ENCODE results near the gene NEMP1. TPM values are rescaled to one million over a fixed set of nuclear protein-coding genes. Genes with fewer than 3 reads are reported as not detected.

Gene NEMP1
- total and polyA plus RNA-seq, 10 of the 15 experiments (the other 5 are each of a cell fraction or from before 2014, with no cell fraction given): 4.0 to 45.9 (median 19.8) TPM

DNA sequence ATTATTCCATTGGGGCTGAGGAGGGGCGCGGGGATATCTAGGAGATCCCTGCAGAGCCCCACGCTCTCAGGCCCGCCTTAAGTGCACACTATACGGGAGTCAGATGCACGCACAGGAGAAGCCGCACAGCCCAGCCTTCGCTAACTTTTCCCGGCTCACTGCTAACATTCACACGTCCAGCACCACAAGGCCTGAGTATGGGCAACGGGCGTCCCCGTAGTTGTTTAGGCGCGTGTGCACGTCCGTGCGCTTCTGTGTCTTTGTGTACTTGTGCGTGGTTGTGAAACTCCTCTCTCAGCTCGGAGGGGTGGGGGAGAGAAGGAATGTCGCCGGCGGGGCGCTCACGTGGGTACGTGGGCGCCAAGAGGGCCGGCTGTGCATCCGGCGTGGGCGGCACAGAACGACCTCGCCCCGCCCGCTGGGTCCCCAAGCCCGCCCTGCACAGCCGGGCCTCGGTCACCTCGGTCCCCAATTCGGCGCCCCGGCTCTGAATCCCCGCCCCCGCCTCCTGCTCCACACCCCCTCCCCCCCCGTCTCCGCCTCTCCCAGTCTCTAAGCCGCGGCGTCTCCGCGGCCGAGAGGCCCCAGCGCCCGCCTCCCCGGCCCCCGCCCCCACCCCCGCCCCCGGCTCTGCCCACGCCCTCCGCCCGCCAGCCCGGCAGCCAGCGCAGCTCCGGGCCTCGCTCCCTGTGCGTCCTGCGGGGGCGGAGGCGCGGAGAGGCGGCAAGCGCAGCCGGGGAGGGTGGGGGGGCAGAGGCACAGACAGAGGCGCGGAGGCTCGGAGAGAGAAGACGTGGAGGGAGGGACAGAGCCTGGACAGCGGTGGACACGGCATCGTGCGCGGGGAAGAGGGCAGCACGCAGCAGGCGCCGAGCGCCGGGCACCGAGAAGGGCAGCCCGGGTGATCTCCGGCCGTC lies 10.0 kb upstream of the NEMP1 start, which contains the start of gene NAB2 (continued):
- peak; percentile 70 for TF ChIP-seq POU2F2 (IDR thresholded peaks at IDR 0.05; ENCODE audit: borderline replicate concordance, low read depth, low read length)
- no peak for TF ChIP-seq BCL11A (IDR thresholded peaks at IDR 0.05; ENCODE audit: low read depth, low read length)
- no peak for TF ChIP-seq RUNX3 (IDR thresholded peaks at IDR 0.05; ENCODE audit: low read length)
- TF ChIP-seq, protein P1, sequence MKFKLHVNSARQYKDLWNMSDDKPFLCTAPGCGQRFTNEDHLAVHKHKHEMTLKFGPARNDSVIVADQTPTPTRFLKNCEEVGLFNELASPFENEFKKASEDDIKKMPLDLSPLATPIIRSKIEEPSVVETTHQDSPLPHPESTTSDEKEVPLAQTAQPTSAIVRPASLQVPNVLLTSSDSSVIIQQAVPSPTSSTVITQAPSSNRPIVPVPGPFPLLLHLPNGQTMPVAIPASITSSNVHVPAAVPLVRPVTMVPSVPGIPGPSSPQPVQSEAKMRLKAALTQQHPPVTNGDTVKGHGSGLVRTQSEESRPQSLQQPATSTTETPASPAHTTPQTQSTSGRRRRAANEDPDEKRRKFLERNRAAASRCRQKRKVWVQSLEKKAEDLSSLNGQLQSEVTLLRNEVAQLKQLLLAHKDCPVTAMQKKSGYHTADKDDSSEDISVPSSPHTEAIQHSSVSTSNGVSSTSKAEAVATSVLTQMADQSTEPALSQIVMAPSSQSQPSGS (IDR thresholded peaks at IDR 0.05; ENCODE audit: low read length): no peak
- TF ChIP-seq, protein P2, sequence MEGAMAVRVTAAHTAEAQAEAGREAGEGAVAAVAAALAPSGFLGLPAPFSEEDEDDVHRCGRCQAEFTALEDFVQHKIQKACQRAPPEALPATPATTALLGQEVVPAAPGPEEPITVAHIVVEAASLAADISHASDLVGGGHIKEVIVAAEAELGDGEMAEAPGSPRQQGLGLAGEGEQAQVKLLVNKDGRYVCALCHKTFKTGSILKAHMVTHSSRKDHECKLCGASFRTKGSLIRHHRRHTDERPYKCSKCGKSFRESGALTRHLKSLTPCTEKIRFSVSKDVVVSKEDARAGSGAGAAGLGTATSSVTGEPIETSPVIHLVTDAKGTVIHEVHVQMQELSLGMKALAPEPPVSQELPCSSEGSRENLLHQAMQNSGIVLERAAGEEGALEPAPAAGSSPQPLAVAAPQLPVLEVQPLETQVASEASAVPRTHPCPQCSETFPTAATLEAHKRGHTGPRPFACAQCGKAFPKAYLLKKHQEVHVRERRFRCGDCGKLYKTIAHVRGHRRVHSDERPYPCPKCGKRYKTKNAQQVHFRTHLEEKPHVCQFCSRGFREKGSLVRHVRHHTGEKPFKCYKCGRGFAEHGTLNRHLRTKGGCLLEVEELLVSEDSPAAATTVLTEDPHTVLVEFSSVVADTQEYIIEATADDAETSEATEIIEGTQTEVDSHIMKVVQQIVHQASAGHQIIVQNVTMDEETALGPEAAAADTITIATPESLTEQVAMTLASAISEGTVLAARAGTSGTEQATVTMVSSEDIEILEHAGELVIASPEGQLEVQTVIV (IDR thresholded peaks at IDR 0.05; ENCODE audit: borderline replicate concordance, partially characterized antibody): no peak
- TF ChIP-seq NRF1 (conservative IDR thresholded peaks at IDR 0.05; ENCODE audit: low read depth, low read length): no peak
- no peak for TF ChIP-seq RELA (IDR thresholded peaks at IDR 0.05; ENCODE audit: borderline replicate concordance, partially characterized antibody)
- TF ChIP-seq SMC3 (IDR thresholded peaks at IDR 0.05; ENCODE audit: borderline replicate concordance, low read length): no peak
- TF ChIP-seq ZNF384 (IDR thresholded peaks at IDR 0.05; ENCODE audit: borderline replicate concordance, low read depth, low read length): no peak
- TF ChIP-seq SUPT20H (IDR thresholded peaks at IDR 0.05; ENCODE audit: borderline replicate concordance, control insufficient read depth, low read depth, low read length): no peak
- no peak for TF ChIP-seq STAT3 (IDR thresholded peaks at IDR 0.05; ENCODE audit: low read depth, low read length)
- TF ChIP-seq HDAC2 (IDR thresholded peaks at IDR 0.05): no peak
- peak; percentile 19; the same call in 1 of the 2 replicates for TF ChIP-seq PAX5 (IDR thresholded peaks at IDR 0.05; ENCODE audit: borderline replicate concordance, low read depth, low read length)
- no peak for TF ChIP-seq CREB1 (IDR thresholded peaks at IDR 0.05; ENCODE audit: low read depth)
- TF ChIP-seq MTA3 (IDR thresholded peaks at IDR 0.05; ENCODE audit: borderline replicate concordance, low read length): no peak
- TF ChIP-seq, protein P3, sequence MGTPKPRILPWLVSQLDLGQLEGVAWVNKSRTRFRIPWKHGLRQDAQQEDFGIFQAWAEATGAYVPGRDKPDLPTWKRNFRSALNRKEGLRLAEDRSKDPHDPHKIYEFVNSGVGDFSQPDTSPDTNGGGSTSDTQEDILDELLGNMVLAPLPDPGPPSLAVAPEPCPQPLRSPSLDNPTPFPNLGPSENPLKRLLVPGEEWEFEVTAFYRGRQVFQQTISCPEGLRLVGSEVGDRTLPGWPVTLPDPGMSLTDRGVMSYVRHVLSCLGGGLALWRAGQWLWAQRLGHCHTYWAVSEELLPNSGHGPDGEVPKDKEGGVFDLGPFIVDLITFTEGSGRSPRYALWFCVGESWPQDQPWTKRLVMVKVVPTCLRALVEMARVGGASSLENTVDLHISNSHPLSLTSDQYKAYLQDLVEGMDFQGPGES (IDR thresholded peaks at IDR 0.05): no peak
- TF ChIP-seq TCF3 (IDR thresholded peaks at IDR 0.05; ENCODE audit: borderline replicate concordance, insufficient read depth, low read depth, low read length): peak; percentile 57; the same call in 1 of the 2 replicates
- TF ChIP-seq CREM (IDR thresholded peaks at IDR 0.05; ENCODE audit: low read depth): peak; percentile 50; the same call in 1 of the 2 replicates
- TF ChIP-seq MTA2 (IDR thresholded peaks at IDR 0.05; ENCODE audit: low read depth): no peak
- peak; percentile 92 for TF ChIP-seq MAX (IDR thresholded peaks at IDR 0.05; ENCODE audit: low read depth, low read length)
- TF ChIP-seq, protein P4, sequence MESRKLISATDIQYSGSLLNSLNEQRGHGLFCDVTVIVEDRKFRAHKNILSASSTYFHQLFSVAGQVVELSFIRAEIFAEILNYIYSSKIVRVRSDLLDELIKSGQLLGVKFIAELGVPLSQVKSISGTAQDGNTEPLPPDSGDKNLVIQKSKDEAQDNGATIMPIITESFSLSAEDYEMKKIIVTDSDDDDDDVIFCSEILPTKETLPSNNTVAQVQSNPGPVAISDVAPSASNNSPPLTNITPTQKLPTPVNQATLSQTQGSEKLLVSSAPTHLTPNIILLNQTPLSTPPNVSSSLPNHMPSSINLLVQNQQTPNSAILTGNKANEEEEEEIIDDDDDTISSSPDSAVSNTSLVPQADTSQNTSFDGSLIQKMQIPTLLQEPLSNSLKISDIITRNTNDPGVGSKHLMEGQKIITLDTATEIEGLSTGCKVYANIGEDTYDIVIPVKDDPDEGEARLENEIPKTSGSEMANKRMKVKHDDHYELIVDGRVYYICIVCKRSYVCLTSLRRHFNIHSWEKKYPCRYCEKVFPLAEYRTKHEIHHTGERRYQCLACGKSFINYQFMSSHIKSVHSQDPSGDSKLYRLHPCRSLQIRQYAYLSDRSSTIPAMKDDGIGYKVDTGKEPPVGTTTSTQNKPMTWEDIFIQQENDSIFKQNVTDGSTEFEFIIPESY (IDR thresholded peaks at IDR 0.05): no peak
- no peak; the same call in none of the 2 replicates for TF ChIP-seq EED (IDR thresholded peaks at IDR 0.05; ENCODE audit: low read depth)
